HG03066 (cell line): ENCODE data around the gene CCL22.
A peak's percentile ranks its signal among the peaks of the same experiment; 100 is the strongest.

Source experiments
- ATAC-seq: cut with Tn5 transposase; IDR thresholded peaks from one replicate; pipeline ENCODE4 v1.9.1; 2021; ENCODE audit warnings: low read depth; ENCODE audit not compliant: unreplicated experiment

Gene CCL22

DNA sequence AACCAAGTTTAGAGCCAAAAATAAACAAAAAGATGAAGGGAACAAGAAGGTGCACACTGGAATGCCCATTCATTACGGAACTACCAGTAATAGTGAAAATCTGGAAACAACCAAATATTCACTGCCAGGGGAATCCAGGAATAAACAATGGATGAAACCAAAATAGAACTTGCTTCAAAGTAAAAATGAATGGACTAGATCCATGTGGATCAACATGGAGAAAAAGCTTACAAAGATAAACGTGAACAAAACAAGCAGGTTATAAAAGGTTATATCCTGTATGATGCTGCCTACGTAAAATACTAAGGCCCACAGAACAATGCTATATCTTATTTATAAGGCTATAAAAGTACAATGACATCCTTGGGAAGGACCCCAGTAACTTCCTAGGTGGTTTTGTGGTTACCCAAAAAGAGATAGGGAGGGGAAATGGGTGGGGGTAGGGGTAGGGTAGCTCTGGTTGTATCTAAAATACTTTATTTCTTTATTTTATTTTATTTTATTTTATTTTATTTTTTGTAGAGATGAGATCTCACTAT is 12.8 kb upstream of the CCL22 start:
- ATAC-seq = no peak

DNA sequence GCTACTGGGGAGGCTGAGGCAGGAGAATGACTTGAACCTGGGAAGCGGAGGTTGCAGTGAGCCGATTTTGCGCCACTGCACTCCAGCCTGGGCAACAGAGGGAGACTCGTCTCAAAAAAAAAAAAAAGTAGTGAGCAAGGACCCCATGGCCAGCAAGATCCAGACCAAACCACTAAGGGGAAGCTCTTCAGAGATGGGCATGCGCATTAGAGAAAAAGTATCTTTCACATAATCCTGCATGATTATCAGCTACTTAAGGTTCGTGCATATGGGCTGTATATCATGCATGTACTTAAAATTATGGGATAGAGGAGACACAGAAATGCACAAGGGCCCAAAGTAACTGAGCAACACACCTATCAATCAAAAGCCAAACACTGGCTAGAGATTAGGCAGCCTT is 10.7 kb upstream of the CCL22 start:
- no peak for ATAC-seq

- ATAC-seq = no peak
Observed at GRCh38 chr16:57348327-57348726, 10.3 kb upstream of the CCL22 start.

- peak; percentile 89 for ATAC-seq
Observed at GRCh38 chr16:57349212-57350031, 9.2 kb upstream of the CCL22 start.

DNA sequence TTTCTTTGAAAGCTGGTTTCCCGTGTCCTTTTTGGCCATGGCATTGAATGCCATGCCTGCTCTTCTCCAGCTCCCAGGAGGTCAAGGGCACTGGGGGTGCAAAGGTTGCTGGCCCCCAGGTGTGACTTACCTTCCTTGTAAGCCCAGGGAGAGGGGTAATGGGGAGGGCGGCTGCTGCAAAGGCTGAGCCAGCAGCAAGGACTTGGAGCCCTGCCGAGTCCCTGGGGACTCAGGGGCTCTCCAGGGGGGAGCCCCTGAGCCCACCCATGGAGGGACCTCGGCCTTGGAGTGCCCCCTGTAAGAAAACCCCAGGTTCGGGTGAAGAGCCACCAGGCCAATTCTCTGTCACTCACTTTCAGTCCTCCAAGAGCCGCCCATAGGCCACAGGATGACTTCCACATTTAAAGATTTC is 5.9 kb upstream of the CCL22 start:
- ATAC-seq = no peak

DNA sequence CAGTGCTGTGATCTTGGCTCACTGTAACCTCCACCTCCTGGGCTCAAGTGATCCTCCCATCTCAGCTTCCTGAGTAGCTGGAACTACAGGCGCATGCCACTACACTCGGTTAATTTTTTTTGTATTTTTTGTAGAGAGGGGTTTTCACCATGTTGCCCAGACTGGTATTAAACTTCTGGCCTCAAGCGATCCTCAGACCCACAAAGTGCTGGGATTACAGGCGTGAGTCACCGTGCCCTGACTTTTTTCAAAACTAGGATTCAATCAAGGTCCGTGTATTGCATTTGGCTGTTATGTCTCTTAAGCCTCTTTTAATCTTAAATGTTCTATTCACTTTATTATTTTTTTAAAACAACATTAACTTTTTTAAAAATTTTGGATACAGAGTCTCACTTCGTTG is 4.3 kb upstream of the CCL22 start:
- ATAC-seq = no peak

DNA sequence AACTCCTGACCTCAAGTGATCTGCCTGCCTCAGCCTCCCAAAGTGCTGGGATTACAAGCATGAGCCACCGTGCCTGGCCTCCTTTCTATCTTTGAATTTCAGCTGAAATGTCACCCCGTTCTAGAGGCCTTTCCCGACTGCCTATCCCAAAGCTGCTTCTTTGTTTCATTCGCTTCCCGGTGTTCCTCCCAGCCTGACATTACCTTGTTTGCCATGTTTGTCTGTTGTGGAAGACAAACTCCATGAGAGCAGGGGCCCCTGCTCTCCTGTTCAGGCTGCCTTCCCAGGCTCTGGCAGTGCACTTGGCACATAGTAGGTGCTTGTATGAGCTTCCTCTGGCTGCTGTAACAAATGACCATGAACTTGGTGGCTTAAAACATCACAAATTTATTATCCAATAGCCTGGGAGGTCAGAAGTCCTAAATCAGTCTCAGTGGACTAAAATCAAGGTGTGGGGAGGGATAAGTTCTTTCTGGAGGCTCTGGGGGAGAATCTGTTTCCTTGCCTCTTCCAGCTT is 2.6 kb upstream of the CCL22 start:
- ATAC-seq = no peak

GRCh38 chr16:57356547-57356946 is 2.0 kb upstream of the CCL22 start:
- no peak for ATAC-seq

DNA sequence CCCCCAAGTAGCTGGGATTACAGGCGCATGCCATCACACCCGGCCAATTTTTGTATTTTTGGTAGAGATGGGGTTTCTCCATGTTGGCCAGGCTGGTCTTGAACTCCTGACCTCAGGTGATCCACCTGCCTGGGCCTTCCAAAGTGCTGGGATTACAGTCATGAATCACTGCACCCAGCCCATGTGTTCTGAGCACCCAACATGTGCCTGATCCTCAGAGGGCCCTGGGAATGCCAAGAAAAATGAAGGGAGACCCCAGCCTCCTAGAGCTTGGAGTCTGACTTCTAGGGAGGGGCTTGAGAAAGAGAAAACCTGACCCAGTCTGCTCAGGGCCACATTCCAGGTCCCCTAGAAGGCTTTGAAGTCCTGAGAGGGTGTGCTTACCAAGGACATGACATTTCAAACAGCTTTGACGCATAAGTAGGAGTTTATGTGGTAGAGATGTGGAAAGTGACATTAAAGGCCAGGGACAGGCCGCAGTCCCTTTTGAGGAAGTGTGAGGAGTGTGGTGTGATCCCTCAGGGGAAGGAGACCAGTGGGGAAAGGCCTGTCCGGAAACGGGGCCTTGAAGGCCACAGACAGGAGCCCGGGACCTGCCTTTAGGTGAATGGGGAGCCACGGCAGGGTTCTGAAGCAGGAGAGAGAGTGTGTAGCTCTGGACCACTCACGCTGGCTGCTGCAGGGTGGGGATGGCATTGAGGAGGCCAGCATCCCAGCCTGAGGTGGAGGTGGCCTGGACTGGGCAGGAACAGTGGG is 1.1 kb upstream of the CCL22 start:
- no peak for ATAC-seq

- no peak for ATAC-seq
Observed at GRCh38 chr16:57358086-57358420, 530 bp upstream of the CCL22 start.

DNA sequence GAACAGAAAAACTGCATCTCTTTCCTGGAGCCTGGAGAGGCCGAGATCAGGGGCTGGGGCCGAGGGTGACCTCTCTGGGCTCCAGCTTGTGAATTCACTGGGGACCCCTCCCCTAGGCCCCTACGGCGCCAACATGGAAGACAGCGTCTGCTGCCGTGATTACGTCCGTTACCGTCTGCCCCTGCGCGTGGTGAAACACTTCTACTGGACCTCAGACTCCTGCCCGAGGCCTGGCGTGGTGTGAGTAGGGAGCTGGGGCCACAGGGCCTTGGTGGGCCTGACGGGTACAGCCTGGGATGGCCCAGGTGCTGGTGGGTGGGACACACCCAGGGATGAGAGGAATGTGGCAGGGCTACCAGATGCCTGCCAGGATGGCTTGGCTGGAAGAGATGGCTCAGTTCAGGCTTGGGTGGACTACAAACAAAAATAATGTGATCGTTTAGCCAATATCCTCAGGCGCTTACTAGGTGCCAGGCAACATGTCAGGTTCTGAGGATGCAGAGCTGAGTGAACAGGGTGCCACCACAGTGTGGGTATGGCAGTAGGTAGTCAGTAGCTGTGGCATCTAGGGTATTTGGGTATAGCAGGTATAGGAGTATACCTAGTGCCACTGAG is 1.8 kb downstream of the CCL22 start:
- no peak for ATAC-seq

GRCh38 chr16:57361404-57361803 is 2.8 kb downstream of the CCL22 start:
- no peak for ATAC-seq

DNA sequence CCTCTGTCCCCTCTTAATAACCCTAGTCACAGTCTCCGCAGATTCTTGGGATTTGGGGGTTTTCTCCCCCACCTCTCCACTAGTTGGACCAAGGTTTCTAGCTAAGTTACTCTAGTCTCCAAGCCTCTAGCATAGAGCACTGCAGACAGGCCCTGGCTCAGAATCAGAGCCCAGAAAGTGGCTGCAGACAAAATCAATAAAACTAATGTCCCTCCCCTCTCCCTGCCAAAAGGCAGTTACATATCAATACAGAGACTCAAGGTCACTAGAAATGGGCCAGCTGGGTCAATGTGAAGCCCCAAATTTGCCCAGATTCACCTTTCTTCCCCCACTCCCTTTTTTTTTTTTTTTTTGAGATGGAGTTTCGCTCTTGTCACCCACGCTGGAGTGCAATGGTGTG is 5.6 kb downstream of the CCL22 start:
- ATAC-seq = no peak

- ATAC-seq = no peak
Observed at GRCh38 chr16:57366544-57367040, 8.0 kb downstream of the CCL22 start.

DNA sequence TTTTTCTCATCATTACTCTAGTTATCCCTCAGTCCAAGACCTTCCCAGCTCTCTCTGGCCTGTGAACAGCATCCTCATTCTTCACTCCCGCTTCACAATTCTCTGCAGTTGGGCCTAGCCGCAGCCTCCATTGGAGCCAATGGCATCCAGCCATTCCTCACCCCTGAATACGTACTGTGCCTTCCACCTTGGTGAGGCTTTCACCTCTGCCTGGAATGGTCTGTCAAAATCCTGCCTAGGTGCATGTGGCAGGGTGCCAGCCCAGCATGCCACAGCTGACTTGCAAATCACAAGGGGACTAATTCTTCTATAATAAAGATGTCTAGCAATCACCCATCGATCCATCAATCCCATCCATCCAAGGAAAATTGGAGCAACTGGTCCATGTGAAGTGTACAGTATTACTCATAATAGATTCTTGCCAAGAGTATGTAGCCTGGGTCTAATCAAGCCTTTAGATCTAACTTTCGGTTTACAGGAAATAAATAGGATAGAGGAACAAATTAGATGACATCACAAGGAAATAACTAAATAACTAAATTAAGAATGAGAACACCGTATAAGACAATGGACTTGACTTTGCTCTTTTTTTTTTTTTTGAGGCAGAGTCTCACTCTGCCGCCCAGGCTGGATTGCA is 8.7 kb downstream of the CCL22 start:
- no peak for ATAC-seq

DNA sequence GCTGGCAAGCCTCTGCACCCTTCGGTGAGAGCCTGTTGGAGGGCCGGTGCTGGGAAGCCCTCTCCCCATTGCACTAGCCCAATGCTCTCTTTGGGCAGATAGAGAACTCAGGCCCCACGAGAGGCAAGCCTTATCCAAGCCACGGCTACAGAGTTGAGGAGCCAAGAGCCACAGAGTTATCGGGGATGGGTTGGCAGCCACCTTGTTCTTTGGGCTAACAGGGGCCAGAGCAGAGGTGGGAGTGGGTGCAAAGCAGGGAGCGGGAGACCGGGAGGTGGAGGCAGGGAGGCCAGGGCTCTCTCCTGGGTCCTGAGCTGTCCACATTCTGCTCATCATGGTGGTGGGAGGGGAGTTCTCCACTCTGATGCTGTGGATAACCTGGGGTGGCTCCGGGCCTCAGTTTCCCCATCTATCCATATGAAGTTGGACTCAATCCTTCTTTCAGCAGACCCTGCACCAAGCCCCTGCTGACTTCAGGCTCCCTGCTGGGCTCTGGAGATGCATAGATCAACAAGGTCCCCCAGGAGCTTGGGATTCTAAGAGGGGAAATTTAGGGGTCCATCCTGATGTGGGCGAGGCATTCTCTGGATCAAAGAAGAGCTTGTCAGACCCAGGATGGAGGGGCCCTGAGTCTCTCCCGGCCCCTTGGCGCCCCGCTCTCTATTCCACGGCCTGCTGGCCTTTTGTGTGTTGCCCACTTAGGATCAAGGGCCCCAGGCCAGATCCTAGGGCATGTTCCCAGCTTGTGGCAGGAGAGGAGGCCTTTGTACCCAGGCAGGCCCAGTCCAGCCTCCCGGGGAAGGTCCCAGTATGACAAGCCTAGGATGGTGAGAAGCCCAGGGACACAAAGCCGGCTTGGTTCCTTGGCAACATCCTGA is 13.2 kb downstream of the CCL22 start:
- ATAC-seq = no peak

DNA sequence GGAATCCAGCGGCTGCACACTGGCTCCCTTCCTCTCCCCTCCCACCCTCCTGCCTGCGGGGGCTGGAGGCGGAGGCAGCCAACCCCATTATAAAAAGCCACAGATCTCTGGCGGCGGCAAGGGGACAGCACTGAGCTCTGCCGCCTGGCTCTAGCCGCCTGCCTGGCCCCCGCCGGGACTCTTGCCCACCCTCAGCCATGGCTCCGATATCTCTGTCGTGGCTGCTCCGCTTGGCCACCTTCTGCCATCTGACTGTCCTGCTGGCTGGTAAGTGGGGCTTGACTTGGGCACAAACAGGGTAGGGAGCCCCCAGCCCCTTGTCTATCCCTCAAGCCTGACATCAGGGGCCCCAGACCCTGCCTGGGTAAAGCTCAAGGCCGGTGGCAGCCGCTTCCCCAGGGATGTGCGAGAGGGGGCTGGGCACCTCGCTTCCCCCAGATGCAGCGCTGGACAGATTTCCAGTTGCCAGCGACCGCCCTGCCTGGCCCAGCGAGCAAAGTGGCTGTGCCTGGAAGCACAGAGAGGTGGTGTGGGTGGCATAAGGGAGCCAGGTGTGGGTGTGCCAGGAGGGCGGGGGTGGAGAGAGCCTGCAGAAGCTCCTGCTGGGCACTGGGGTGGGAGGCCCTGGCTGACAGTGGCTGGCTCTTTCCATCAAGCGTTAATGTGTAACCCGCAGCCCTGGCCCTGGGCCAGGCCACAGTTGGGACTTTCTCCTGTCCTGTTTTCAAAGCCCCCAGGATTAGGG is 14.0 kb downstream of the CCL22 start, which contains the start of gene CX3CL1:
Gene CX3CL1 (plus strand): TSS at position 119 of the 745 bp plus-strand sequence. CDS start 79 bp downstream, at position 198.
- no peak for ATAC-seq

DNA sequence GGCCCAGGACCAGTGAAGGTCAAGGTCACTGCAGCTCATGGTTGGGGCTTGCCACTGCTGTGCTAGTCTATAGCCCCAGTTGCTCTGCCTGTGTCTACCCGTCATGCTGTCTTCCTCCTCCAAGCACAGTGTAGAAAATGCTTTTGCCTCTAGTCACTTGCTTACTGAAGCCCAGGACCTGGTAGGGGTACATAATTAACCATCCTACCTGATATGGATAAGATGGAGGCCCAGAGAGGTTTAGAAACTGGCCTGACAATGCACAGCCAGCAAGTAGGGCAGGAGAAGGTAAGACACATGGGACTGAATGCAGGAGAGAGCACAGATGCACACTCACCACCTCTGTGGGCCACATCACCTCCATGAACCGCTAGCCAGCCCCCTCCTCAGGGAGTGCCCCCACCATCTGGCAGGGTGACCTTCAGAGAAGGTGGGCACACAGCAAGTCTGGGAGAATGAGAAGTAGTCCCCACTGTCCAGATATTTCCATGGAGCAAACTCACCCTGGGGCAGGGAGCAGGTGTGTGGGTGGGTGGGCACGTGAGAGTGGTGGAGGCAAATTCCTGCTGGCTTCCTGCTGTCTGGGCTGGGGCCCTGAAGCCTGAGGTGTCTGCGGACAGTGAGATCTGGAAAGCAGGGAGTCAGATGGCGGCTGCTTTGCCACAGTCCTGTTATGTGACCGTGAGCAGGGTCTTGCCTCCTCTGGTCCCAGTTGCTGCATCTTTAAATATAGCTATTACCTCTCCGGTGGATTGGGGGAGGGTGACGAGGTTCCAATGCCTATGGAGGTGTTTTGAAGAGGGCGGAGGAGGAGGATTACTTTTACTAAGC is 14.7 kb downstream of the CCL22 start:
- ATAC-seq = no peak
